Measurements from ENCODE around the gene TACR2.

The TACR2 gene

GRCh38 chr10:69394020-69394419, 22.7 kb downstream of the TACR2 start:
- no peak for TF ChIP-seq CTCF (IDR thresholded peaks at IDR 0.05)
- H3K27ac ChIP-seq = no peak overlapping the region
- no peak for DNase-seq (ENCODE audit: low spot score)
- no peak overlapping the region for H3K4me3 ChIP-seq

GRCh38 chr10:69392481-69393000, 24.2 kb downstream of the TACR2 start:
- DNase-seq (ENCODE audit: low spot score) = peak; percentile 91
- peak; percentile 99 for TF ChIP-seq CTCF (IDR thresholded peaks at IDR 0.05)
- Histone ChIP-seq H3K27ac (peak overlapping the region; percentile 65 to 82), H3K4me3 (peak overlapping the region; percentile 32)

- Histone ChIP-seq H3K27ac (peak overlapping the region; percentile 2 to 42), H3K4me3 (no peak overlapping the region)
- no peak for TF ChIP-seq CTCF (IDR thresholded peaks at IDR 0.05)
- DNase-seq (ENCODE audit: low spot score) = no peak
These were observed 25.6 kb downstream of the TACR2 start for GRCh38 chr10:69391158-69391557.

- TF ChIP-seq CTCF (IDR thresholded peaks at IDR 0.05) = no peak
- H3K27ac ChIP-seq = peak overlapping the region in 1 of 2 donors; percentile 65
- DNase-seq (ENCODE audit: low spot score) = no peak
These were observed 26.8 kb downstream of the TACR2 start for GRCh38 chr10:69389827-69390490.

GRCh38 chr10:69388488-69388887, 28.2 kb downstream of the TACR2 start:
- no peak for TF ChIP-seq CTCF (IDR thresholded peaks at IDR 0.05)
- H3K27ac ChIP-seq = no peak overlapping the region

More at GRCh38 chr10:69389827-69390490, 26.8 kb downstream of the TACR2 start:
- H3K4me3 ChIP-seq = no peak overlapping the region

GRCh38 chr10:69387500-69387899, 29.2 kb downstream of the TACR2 start:
- no peak overlapping the region for H3K4me3 ChIP-seq
- DNase-seq (ENCODE audit: low spot score) = no peak
- TF ChIP-seq CTCF (IDR thresholded peaks at IDR 0.05) = no peak
- no peak overlapping the region for H3K27ac ChIP-seq

More at GRCh38 chr10:69388488-69388887, 28.2 kb downstream of the TACR2 start:
- H3K4me3 ChIP-seq = no peak overlapping the region
- DNase-seq (ENCODE audit: low spot score) = no peak

Measured in coronary artery (tissue), 2 donors.